A549 (cell line): Measurements from ENCODE around the gene MLKL. TPM values are rescaled to one million over a fixed set of nuclear protein-coding genes. Genes with fewer than 3 reads are reported as not detected.

Source experiments
- ATAC-seq, 2 experiments: fragments of 200-7000 bp in 1 of 2; fragments of >200 bp in 1 of 2; cut with Nextera tagmentation in 1 of 2; cut with Tn5 transposase in 1 of 2; 3 replicates each; pipeline versions ENCODE4 v1.8.0 to v1.9.1; 2018 to 2020; ENCODE audit warnings: mild to moderate bottlenecking in 1 of 2, moderate library complexity in 1 of 2
- CTCF ChIA-PET: fragments of 300-600 bp; sonication (Branson Sonifier 250); formaldehyde crosslinking; extraction: SDS; loops from one replicate; lab custom pipeline; 2021; ENCODE audit warnings: antibody characterized with exemption, inconsistent platforms; lab: Yijun Ruan, JAX
- POLR2A ChIA-PET: fragments of 350-600 bp; formaldehyde crosslinking; extraction: SDS; loops from one replicate; lab custom pipeline; 2021; ENCODE audit warnings: antibody characterized with exemption, inconsistent platforms; lab: Yijun Ruan, JAX
- DNase-seq, 2 experiments: peaks; one replicate each; pipeline versions ENCODE4 v3.0.0 to v3.0.0-alpha.2; 2011 to 2016; ENCODE audit warnings: low read depth in 1 of 2, low spot score in 1 of 2
- FAIRE-seq: peaks from 2 replicates; lab custom pipeline; 2011; peaks lifted over from hg19 to GRCh38; lab: Jason Lieb, UNC
- H3K27ac ChIP-seq, 2 experiments: fragments of >200 bp; sonication (Bioruptor Twin); formaldehyde crosslinking; 3 replicates each; pipeline ENCODE4 v1.5.1; 2016 to 2017
- H3K4me1 ChIP-seq: fragments of >200 bp; sonication (Bioruptor Twin); formaldehyde crosslinking; 3 replicates; pipeline ENCODE4 v1.6.1; 2016
- H3K4me2 ChIP-seq: fragments of >200 bp; sonication (Bioruptor Twin); formaldehyde crosslinking; 3 replicates; pipeline ENCODE4 v1.6.1; 2016
- H3K4me3 ChIP-seq: fragments of >200 bp; sonication (Bioruptor Twin); formaldehyde crosslinking; 3 replicates; pipeline ENCODE4 v1.5.1; 2016
- H3K9me3 ChIP-seq: fragments of >200 bp; sonication (Bioruptor Twin); formaldehyde crosslinking; 3 replicates; pipeline ENCODE4 v1.6.1; 2016
- BHLHE40 ChIP-seq: IDR thresholded peaks from 2 replicates; pipeline ENCODE4 v1.6.1; 2012; ENCODE audit warnings: low read depth, low read length, inconsistent platforms
- CBX8 ChIP-seq: fragments of 200-600 bp; sonication (generic); IDR thresholded peaks from 2 replicates; pipeline ENCODE4 v1.6.1; 2016
- E2F6 ChIP-seq: IDR thresholded peaks from 2 replicates; pipeline ENCODE4 v1.6.1; 2012; ENCODE audit warnings: low read depth, borderline replicate concordance
- EP300 ChIP-seq, 2 experiments: fragments of >200 bp; sonication (Bioruptor Twin); formaldehyde crosslinking; IDR thresholded peaks; 2 replicates in 1 of 2; 3 replicates in 1 of 2; pipeline ENCODE4 v1.6.1; 2016 to 2017
- FOSL2 ChIP-seq, 2 experiments: fragments of 450-650 bp in 1 of 2; fragments of >200 bp in 1 of 2; sonication (Bioruptor Twin) in 1 of 2; formaldehyde crosslinking; IDR thresholded peaks; 2 replicates each; pipeline versions ENCODE4 v1.5.0 to v1.6.1; 2016 to 2020; ENCODE audit warnings: mild to moderate bottlenecking in 1 of 2, moderate library complexity in 1 of 2
- GATA3 ChIP-seq: IDR thresholded peaks from 2 replicates; pipeline ENCODE4 v1.6.1; 2012; ENCODE audit warnings: borderline replicate concordance
- HDAC2 ChIP-seq: fragments of 200-600 bp; sonication (generic); IDR thresholded peaks from 2 replicates; pipeline ENCODE4 v1.6.1; 2016
- HES2 ChIP-seq: fragments of >200 bp; sonication (Bioruptor Twin); formaldehyde crosslinking; IDR thresholded peaks from 2 replicates; pipeline ENCODE4 v1.6.1; 2016
- HEYL ChIP-seq: fragments of 250-450 bp; sonication (Bioruptor Pico); IDR thresholded peaks from 2 replicates; pipeline ENCODE4 v1.8.0; 2021; ENCODE audit warnings: mild to moderate bottlenecking, moderate library complexity
- HMGXB4 ChIP-seq: fragments of 250-450 bp; sonication (Bioruptor Pico); IDR thresholded peaks from 2 replicates; pipeline ENCODE4 v1.5.0; 2021; ENCODE audit warnings: mild to moderate bottlenecking, moderate library complexity, borderline replicate concordance
- MAFK ChIP-seq: fragments of 450-650 bp; IDR thresholded peaks from 2 replicates; pipeline ENCODE4 v1.6.1; 2014; ENCODE audit not compliant: partially characterized antibody
- PBX3 ChIP-seq: IDR thresholded peaks from 2 replicates; pipeline ENCODE4 v1.6.1; 2012
- PHF8 ChIP-seq: fragments of 200-600 bp; sonication (generic); IDR thresholded peaks from 2 replicates; pipeline ENCODE4 v1.6.1; 2016; ENCODE audit warnings: low read depth, mild to moderate bottlenecking, antibody characterized with exemption, moderate library complexity, borderline replicate concordance
- RNF2 ChIP-seq: fragments of 200-600 bp; sonication (generic); IDR thresholded peaks from 2 replicates; pipeline ENCODE4 v1.6.1; 2016; ENCODE audit warnings: low read depth, mild to moderate bottlenecking, antibody characterized with exemption, moderate library complexity, borderline replicate concordance
- TFCP2L1 ChIP-seq: fragments of 250-450 bp; sonication (Bioruptor Pico); IDR thresholded peaks from 2 replicates; pipeline ENCODE4 v1.5.0; 2021; ENCODE audit warnings: mild to moderate bottlenecking
- TP53 ChIP-seq: fragments of 250-450 bp; sonication (Bioruptor Pico); IDR thresholded peaks from 2 replicates; pipeline ENCODE4 v1.5.0; 2021; ENCODE audit warnings: mild to moderate bottlenecking, moderate library complexity
- USF2 ChIP-seq: fragments of 450-650 bp; IDR thresholded peaks from 2 replicates; pipeline ENCODE4 v1.6.1; 2014; ENCODE audit warnings: antibody characterized with exemption
- ZC3H11A ChIP-seq: fragments of 450-650 bp; IDR thresholded peaks from 2 replicates; pipeline ENCODE4 v1.6.1; 2014; ENCODE audit warnings: antibody characterized with exemption, mild to moderate bottlenecking
- WGBS: methylation state at CpG from one replicate; pipeline ENCODE4 v1.1.6; 2017; ENCODE audit errors: missing lambda C conversion rate; 5-methylcytosine and 5-hydroxymethylcytosine counted together
- polyA plus RNA-seq, 4 experiments: library from polyadenylated mRNA; depleted of rRNA in 3 of 4; stranded (reverse); fragments of >200 nt; fragmentation: RNase III in 1 of 4; extraction: RNeasy Plus Mini Kit Qiagen cat#74134 plus additional on column Dnase treatment in 1 of 4; gene quantifications; 2 replicates in 3 of 4; 3 replicates in 1 of 4; pipeline ENCODE4 v1.2.3, GENCODE V29; 2011 to 2017

The MLKL gene
- polyA plus RNA-seq, 2 of the 4 experiments (the other 2 are of a cell fraction) = 12.6 to 17.9 TPM

GRCh38 chr16:74749291-74750055, 48.8 kb upstream of the MLKL start:
- DNase-seq (no peak), FAIRE-seq (no peak), ATAC-seq (no peak)
- ChIA-PET POLR2A (no interaction called here), CTCF (interaction anchor here (1.1 to 1.9 kb wide), 5 partner anchors 17 to 113 kb away, joined by 3 to 7 read pairs (median 5); partner anchors contain the start of gene FA2H)
- no peaks in the 10 kb centered on the region for H3K9me3 ChIP-seq
- peak overlapping the region in 1 of 2 experiments; percentile 58; a peak in 2 of 6 replicates for H3K27ac ChIP-seq
- no peak overlapping the region for H3K4me2 ChIP-seq
- no peak for TF ChIP-seq PHF8
- no peak for TF ChIP-seq RNF2
- no peak for TF ChIP-seq HMGXB4 (CRISPR knock-in tag)
- TF ChIP-seq PBX3 = no peak
- TF ChIP-seq CBX8 = no peak
- TF ChIP-seq EP300 (IDR thresholded peaks at IDR 0.05) = no peak
- TF ChIP-seq USF2 = no peak
- no peak for TF ChIP-seq ZC3H11A
- peaks cover 23% of the 10 kb centered on the region for H3K4me1 ChIP-seq
- H3K4me3 ChIP-seq = no peak overlapping the region
- 73% methylated on average over 17 of the region's 20 CpGs for WGBS

- Histone ChIP-seq H3K4me2 (no peak overlapping the region), H3K4me3 (no peak overlapping the region), H3K4me1 (peaks cover 27% of the 10 kb centered on the region), H3K27ac (peak overlapping the region in 1 of 2 experiments; percentile 58; a peak in 3 of 6 replicates), H3K9me3 (no peaks in the 10 kb centered on the region)
- ChIA-PET POLR2A (no interaction called here), CTCF (interaction anchor here (0.5 to 1.9 kb wide), 5 partner anchors 16 to 227 kb away, joined by 3 to 7 read pairs (median 5); partner anchors contain the start of gene FA2H)
- TF ChIP-seq E2F6 = no peak
- no peak for TF ChIP-seq HES2
- no peak for TF ChIP-seq HDAC2
- TF ChIP-seq MAFK = no peak
- FAIRE-seq (no peak), ATAC-seq (no peak), DNase-seq (no peak)
- 94% methylated on average over 14 of the region's 19 CpGs for WGBS
Measured at GRCh38 chr16:74748616-74749026, 48.0 kb upstream of the MLKL start.

GRCh38 chr16:74747716-74748615, 47.3 kb upstream of the MLKL start:
- no peak overlapping the region for H3K4me2 ChIP-seq
- no peak for TF ChIP-seq TP53 (CRISPR knock-in tag)
- TF ChIP-seq GATA3 = no peak
- no peak for TF ChIP-seq TFCP2L1 (CRISPR knock-in tag)
- no peak for TF ChIP-seq FOSL2 (IDR thresholded peaks at IDR 0.05)
- no peak for TF ChIP-seq FOSL2 (CRISPR knock-in tag; IDR thresholded peaks at IDR 0.05)
- TF ChIP-seq HEYL (CRISPR knock-in tag) = no peak
- no peak for TF ChIP-seq BHLHE40
- no peaks in the 10 kb centered on the region for H3K9me3 ChIP-seq
- DNase-seq = no peak
- H3K27ac ChIP-seq = peak overlapping the region; percentile 23 to 58; a peak in 4 of 6 replicates
- H3K4me3 ChIP-seq = no peak overlapping the region
- 89% methylated on average over 30 of the region's 32 CpGs for WGBS
- ChIA-PET POLR2A (no interaction called here), CTCF (interaction anchor here (0.5 to 1.5 kb wide), 2 partner anchors 114 to 228 kb away, joined by 3 to 7 read pairs; no protein-coding TSS in a partner anchor)
- FAIRE-seq = no peak
- peaks cover 32% of the 10 kb centered on the region for H3K4me1 ChIP-seq
- ATAC-seq = no peak
